HCT116 (cell line): Measurements from ENCODE around the gene GSK3A.
"Not testable (repeated sequence)": the region's sequence is repeated elsewhere in the genome, so short reads cannot be mapped to it uniquely, and the experiment has no call there.

Experiments
- EZH2phosphoT487 ChIP-seq: fragments of 200-600 bp; IDR thresholded peaks from 2 replicates; pipeline ENCODE4 v1.6.1; 2018; ENCODE audit warnings: antibody characterized with exemption, borderline replicate concordance
- TF ChIP-seq, protein P1 (sequence below), 3 experiments: fragments of 200-600 bp in 1 of 3; sonication (generic) in 1 of 3; IDR thresholded peaks in 2 of 3; conservative IDR thresholded peaks in 1 of 3; 2 replicates each; pipeline ENCODE4 v1.5.1; 2012 to 2017; ENCODE audit warnings: low read depth in 2 of 3, low read length in 2 of 3, antibody characterized with exemption in 1 of 3, borderline replicate concordance in 1 of 3, control low read depth in 1 of 3, mild to moderate bottlenecking in 1 of 3, mixed read lengths in 1 of 3, mixed run types in 1 of 3, moderate library complexity in 1 of 3; ENCODE audit not compliant: insufficient read depth in 1 of 3

DNA sequence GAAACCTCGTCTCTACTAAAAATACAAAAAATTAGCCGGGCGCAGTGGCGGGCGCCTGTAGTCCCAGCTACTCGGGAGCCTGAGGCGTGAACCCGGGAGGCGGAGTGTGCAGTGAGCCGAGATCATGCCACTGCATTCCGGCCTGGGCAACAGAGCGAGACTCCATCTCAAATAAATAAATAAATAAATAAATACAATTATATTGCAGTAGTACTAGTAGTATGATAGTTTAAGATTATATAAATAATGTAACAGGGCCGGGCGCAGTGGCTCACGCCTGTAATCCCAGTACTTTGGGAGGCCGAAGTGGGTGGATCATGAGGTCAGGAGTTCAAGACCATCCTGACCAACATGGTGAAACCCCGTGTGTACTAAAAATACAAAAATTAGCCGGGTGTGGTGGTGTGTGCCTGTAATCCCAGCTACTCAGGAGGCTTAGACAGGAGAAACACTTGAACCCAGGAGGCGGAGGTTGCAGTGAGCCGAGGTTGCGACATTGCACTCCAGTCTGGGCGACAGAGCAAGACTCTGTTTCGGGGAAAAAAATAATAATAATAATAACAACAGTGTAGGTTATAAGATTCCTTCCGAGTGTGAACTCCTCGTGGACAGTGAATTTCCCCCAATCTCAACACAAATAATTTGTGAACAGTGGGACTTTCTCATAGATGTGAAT, 24.7 kb upstream of the GSK3A start:
- TF ChIP-seq, protein P1, sequence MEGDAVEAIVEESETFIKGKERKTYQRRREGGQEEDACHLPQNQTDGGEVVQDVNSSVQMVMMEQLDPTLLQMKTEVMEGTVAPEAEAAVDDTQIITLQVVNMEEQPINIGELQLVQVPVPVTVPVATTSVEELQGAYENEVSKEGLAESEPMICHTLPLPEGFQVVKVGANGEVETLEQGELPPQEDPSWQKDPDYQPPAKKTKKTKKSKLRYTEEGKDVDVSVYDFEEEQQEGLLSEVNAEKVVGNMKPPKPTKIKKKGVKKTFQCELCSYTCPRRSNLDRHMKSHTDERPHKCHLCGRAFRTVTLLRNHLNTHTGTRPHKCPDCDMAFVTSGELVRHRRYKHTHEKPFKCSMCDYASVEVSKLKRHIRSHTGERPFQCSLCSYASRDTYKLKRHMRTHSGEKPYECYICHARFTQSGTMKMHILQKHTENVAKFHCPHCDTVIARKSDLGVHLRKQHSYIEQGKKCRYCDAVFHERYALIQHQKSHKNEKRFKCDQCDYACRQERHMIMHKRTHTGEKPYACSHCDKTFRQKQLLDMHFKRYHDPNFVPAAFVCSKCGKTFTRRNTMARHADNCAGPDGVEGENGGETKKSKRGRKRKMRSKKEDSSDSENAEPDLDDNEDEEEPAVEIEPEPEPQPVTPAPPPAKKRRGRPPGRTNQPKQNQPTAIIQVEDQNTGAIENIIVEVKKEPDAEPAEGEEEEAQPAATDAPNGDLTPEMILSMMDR (IDR thresholded peaks at IDR 0.05 in 2 of 3, conservative IDR thresholded peaks at IDR 0.05 in 1 of 3; ENCODE audit: borderline replicate concordance in 1 of 3, insufficient read depth in 1 of 3, low read depth in 2 of 3, low read length in 2 of 3), result not testable (repeated sequence)
- not testable (repeated sequence) for TF ChIP-seq EZH2phosphoT487
